Measurements from ENCODE around the gene PKN2. TPM values are rescaled to one million over a fixed set of nuclear protein-coding genes. Genes with fewer than 3 reads are reported as not detected.

PKN2 gene
- total RNA-seq, 1 experiment from 2014 or later = 74.1 TPM

DNA sequence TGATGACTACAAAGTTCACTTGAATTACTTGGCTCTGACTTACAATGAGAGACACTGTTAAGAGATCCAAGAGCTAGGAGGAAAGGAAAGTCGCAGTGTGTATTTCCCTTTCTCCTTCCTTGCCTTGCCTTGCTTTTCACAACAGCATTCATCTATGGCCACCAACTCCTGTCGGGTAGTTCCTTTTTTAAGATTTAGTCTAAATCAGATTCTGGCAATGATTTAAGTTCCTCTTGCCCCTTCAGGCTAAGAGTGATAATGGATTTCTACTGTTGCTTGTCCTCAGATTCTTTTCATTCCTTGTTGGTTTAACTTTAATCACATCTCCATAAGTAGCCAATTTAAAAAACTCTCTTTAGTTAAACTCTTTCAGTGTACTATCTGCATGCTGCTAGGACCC is 115.4 kb downstream of the PKN2 start:
- no peaks in the 10 kb centered on the region for H3K9me3 ChIP-seq (ENCODE audit: control insufficient read depth, insufficient read depth, low read depth, low read length)
- no peak overlapping the region for H3K27ac ChIP-seq (ENCODE audit: low read length)
- in situ Hi-C loops (cut with HindIII; ENCODE audit: low pct_unique_long_range_greater_than_20kb, low sequenced_read_pairs) = no loop called here
- intact Hi-C loops (cut with micrococcal nuclease; ENCODE audit: unreplicated experiment) = no loop called here
- DNase-seq (ENCODE audit: low read depth, low spot score) (no peak), ATAC-seq (no peak)
- H3K36me3 ChIP-seq (ENCODE audit: control insufficient read depth, insufficient read depth, low read length) = peaks cover 2% of the 10 kb centered on the region; the same call in 1 of the 2 replicates
- ChIA-PET CTCF (no interaction called here), POLR2A (no interaction called here)
- no peaks in the 10 kb centered on the region for H3K27me3 ChIP-seq (ENCODE audit: control insufficient read depth, insufficient read depth, low read length)
- no peaks in the 10 kb centered on the region for H3K4me1 ChIP-seq (ENCODE audit: control insufficient read depth, insufficient read depth, low read length)
- no peak overlapping the region for H3K4me3 ChIP-seq (ENCODE audit: low read depth in 2 of 2, low read length in 2 of 2)
- TF ChIP-seq, protein P1, sequence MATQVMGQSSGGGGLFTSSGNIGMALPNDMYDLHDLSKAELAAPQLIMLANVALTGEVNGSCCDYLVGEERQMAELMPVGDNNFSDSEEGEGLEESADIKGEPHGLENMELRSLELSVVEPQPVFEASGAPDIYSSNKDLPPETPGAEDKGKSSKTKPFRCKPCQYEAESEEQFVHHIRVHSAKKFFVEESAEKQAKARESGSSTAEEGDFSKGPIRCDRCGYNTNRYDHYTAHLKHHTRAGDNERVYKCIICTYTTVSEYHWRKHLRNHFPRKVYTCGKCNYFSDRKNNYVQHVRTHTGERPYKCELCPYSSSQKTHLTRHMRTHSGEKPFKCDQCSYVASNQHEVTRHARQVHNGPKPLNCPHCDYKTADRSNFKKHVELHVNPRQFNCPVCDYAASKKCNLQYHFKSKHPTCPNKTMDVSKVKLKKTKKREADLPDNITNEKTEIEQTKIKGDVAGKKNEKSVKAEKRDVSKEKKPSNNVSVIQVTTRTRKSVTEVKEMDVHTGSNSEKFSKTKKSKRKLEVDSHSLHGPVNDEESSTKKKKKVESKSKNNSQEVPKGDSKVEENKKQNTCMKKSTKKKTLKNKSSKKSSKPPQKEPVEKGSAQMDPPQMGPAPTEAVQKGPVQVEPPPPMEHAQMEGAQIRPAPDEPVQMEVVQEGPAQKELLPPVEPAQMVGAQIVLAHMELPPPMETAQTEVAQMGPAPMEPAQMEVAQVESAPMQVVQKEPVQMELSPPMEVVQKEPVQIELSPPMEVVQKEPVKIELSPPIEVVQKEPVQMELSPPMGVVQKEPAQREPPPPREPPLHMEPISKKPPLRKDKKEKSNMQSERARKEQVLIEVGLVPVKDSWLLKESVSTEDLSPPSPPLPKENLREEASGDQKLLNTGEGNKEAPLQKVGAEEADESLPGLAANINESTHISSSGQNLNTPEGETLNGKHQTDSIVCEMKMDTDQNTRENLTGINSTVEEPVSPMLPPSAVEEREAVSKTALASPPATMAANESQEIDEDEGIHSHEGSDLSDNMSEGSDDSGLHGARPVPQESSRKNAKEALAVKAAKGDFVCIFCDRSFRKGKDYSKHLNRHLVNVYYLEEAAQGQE (IDR thresholded peaks at IDR 0.05; ENCODE audit: insufficient read depth in 1 of 2, low read depth in 2 of 2, low read length in 1 of 2) = no peak
- TF ChIP-seq TCF7L2 (IDR thresholded peaks at IDR 0.05; ENCODE audit: low read depth, low read length) (no peak), SIN3A (IDR thresholded peaks at IDR 0.05; ENCODE audit: borderline replicate concordance, insufficient read depth, low read depth, low read length) (no peak), POLR2AphosphoS5 (IDR thresholded peaks at IDR 0.05; ENCODE audit: low read depth, low read length) (no peak)
- TF ChIP-seq, protein P2, sequence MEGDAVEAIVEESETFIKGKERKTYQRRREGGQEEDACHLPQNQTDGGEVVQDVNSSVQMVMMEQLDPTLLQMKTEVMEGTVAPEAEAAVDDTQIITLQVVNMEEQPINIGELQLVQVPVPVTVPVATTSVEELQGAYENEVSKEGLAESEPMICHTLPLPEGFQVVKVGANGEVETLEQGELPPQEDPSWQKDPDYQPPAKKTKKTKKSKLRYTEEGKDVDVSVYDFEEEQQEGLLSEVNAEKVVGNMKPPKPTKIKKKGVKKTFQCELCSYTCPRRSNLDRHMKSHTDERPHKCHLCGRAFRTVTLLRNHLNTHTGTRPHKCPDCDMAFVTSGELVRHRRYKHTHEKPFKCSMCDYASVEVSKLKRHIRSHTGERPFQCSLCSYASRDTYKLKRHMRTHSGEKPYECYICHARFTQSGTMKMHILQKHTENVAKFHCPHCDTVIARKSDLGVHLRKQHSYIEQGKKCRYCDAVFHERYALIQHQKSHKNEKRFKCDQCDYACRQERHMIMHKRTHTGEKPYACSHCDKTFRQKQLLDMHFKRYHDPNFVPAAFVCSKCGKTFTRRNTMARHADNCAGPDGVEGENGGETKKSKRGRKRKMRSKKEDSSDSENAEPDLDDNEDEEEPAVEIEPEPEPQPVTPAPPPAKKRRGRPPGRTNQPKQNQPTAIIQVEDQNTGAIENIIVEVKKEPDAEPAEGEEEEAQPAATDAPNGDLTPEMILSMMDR (IDR thresholded peaks at IDR 0.05) = no peak
- BruUV-seq (replicated peaks) = no TSS peak

DNA sequence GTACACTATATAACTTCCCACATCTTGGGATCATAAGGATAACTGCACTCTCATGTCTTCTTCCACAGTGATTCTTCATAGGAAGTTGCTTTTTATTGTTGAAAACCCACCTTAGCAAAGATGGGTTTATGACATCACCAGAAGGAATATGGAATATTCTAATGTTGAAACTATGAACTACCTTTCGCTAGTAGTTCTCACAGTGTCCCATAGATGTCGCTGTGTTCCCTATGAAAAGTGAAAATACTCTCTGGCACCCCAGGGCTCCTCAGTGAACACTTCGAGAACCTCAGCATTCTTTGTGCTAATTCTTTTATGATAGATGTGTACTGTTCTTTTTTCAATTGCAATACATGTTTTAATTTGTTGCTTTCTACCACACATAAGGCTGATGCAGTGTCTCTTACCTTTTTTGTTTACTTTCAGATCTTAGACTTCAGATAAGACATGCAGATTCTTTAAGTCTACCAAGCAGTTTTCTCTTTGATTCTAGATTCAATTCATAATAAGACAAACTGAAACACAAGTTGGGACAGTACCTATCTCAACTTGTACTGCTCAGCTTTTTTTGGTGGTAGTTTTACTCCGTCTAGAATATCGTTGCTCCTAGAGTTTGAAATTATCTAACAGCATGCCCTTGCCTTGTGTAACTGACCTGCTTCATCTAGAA is 116.4 kb downstream of the PKN2 start:
- H3K27ac ChIP-seq (ENCODE audit: low read length) = no peak overlapping the region
- ChIA-PET CTCF (no interaction called here), POLR2A (no interaction called here)
- ATAC-seq (peak; percentile 84), DNase-seq (ENCODE audit: low read depth, low spot score) (peak; percentile 15)
- H3K27me3 ChIP-seq (ENCODE audit: control insufficient read depth, insufficient read depth, low read length) = no peaks in the 10 kb centered on the region
- TF ChIP-seq, protein P1 (IDR thresholded peaks at IDR 0.05; ENCODE audit: insufficient read depth in 1 of 2, low read depth in 2 of 2, low read length in 1 of 2) = no peak
- no peak for TF ChIP-seq SIN3A (IDR thresholded peaks at IDR 0.05; ENCODE audit: borderline replicate concordance, insufficient read depth, low read depth, low read length)
- no peak for TF ChIP-seq TCF7L2 (IDR thresholded peaks at IDR 0.05; ENCODE audit: low read depth, low read length)
- TF ChIP-seq, protein P2 (IDR thresholded peaks at IDR 0.05) = peak; percentile 82; the same call in 1 of the 2 replicates
- no peaks in the 10 kb centered on the region for H3K4me1 ChIP-seq (ENCODE audit: control insufficient read depth, insufficient read depth, low read length)
- H3K4me3 ChIP-seq (ENCODE audit: low read depth in 2 of 2, low read length in 2 of 2) = no peak overlapping the region
- H3K9me3 ChIP-seq (ENCODE audit: control insufficient read depth, insufficient read depth, low read depth, low read length) = no peaks in the 10 kb centered on the region
- in situ Hi-C loops (cut with HindIII; ENCODE audit: low pct_unique_long_range_greater_than_20kb, low sequenced_read_pairs) (no loop called here), intact Hi-C loops (cut with micrococcal nuclease; ENCODE audit: unreplicated experiment) (loop anchor here (5.0 to 10.0 kb wide), 2 partner anchors 74 to 618 kb away; no protein-coding TSS in a partner anchor)
- BruUV-seq (replicated peaks) = no TSS peak
- H3K36me3 ChIP-seq (ENCODE audit: control insufficient read depth, insufficient read depth, low read length) = peaks cover 11% of the 10 kb centered on the region; the same call in 1 of the 2 replicates
